NCI-H82 treated with DMSO at 0.1 percent for 48 hours (cell line): ENCODE data around the gene OPCML.

Experiments used
- DNase-seq: peaks from one replicate; lab custom pipeline; 2025; ENCODE audit not compliant: unreplicated experiment; lab: John Stamatoyannopoulos, UW

Gene OPCML

GRCh38 chr11:132716037-132716436, 816.3 kb downstream of the OPCML start:
- no peak for DNase-seq

GRCh38 chr11:132714859-132715440, 817.4 kb downstream of the OPCML start:
- DNase-seq: no peak

- DNase-seq: no peak
Observed at GRCh38 chr11:132712466-132712865, 819.8 kb downstream of the OPCML start.

- no peak for DNase-seq
Observed at GRCh38 chr11:132704781-132705375, 827.4 kb downstream of the OPCML start.

- peak; percentile 97 for DNase-seq
Observed at GRCh38 chr11:132692891-132693290, 839.4 kb downstream of the OPCML start.

- peak; percentile 39 for DNase-seq
Observed at GRCh38 chr11:132691848-132692550, 840.3 kb downstream of the OPCML start.

DNA sequence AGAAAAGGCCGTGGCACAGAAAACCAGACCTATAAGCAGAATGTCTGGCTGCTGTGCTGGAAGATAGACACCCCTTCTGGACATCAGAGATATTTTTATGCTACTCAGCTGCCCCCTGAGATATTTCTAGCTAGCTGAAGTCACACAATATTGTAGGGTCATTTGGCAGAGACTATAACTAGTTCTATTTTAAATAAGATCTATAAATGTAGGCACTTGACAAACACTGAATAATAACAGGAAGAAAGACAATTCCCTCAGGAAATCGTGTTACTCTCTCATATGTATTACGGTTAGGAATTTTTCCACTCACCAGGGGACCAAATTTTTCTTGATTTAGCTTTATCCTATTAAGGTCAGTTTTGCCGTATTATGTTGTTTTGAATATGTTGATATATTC, 845.4 kb downstream of the OPCML start:
- no peak for DNase-seq

GRCh38 chr11:132685174-132685611, 847.1 kb downstream of the OPCML start:
- DNase-seq: no peak

DNA sequence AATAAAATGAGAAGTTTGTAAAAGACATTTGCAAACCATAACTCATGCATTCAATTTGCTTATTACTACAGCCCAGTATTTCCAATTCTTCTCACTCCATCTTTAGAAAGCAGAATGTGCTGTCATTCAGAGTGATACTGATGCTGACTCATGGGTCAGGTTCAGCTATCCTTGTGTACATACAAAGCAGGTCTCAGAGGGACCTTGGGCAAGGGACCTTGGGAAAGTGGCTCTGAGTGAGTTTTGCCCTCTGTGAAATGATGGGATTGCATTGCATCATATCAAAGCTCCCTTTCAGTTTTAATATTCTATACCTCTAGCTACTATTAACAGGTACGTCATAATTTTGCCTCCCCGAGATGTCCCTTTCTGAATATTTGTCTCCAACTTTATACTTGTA, 848.7 kb downstream of the OPCML start:
- DNase-seq: no peak

GRCh38 chr11:132681971-132682370, 850.3 kb downstream of the OPCML start:
- DNase-seq: no peak

DNA sequence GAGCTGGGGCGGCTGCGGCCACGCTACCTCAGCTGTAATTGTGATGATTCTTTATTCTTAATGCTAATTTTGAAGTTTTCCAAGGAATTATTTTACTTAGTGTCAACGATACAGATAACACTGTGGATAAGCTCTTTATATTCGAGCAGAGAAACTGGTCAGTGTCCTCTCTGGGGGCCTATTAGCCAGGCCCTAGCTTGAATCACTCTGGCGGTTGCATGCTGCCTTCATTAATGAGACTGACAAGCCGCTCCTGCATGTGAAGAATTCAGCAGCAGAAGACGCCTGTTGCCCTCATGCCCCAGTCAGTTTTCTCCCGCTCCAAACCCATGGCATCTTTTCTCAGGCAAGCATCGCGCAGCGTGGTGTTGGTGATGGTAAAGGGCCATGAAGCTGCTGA, 851.7 kb downstream of the OPCML start:
- DNase-seq: no peak

DNA sequence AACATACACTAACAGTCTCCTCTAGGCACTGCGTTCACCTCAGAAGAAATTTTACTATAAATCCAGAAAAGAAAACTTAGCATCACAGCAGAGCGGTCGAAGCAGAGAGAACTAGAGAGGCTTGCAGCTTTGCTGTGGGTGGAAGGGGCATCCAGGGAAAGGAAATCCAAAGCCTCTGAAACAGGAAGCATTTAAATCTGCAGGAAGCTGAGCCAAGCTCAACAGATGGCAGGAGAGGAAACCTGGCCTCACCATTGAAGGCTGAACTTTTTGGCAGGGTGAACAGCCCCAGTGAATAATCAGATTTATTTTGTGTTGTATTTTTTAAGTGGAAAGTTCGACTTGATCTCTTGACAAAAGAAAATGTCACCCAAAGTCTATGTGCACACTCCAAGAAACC, 858.1 kb downstream of the OPCML start:
- peak; percentile 24 for DNase-seq

DNA sequence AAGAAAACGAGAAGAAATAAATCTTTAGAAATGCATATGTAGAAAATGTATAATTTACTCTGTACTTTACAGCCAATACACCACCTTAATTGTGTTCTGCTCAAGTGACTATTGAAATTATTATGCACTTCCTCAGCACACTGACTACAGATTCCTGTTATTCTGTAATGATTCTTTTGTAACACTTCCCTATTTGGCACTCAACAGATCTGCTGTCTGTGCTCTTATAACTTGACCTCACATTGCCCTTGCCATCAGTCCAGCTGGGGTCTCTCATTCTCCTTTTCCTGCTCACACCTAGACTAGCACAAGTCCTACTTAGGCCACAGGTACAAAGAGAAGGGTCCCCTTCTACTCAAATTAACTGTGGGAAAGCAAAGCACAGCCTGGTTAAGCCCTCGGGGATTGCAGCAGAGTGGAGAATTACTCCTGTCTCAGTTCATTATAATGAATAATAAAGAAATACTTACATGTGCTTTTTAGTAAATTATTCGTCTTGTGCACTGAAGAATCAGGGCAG, 860.4 kb downstream of the OPCML start:
- DNase-seq: no peak

GRCh38 chr11:132670921-132671675, 861.2 kb downstream of the OPCML start:
- no peak for DNase-seq

- no peak for DNase-seq
Observed at GRCh38 chr11:132669949-132670348, 862.4 kb downstream of the OPCML start.

DNA sequence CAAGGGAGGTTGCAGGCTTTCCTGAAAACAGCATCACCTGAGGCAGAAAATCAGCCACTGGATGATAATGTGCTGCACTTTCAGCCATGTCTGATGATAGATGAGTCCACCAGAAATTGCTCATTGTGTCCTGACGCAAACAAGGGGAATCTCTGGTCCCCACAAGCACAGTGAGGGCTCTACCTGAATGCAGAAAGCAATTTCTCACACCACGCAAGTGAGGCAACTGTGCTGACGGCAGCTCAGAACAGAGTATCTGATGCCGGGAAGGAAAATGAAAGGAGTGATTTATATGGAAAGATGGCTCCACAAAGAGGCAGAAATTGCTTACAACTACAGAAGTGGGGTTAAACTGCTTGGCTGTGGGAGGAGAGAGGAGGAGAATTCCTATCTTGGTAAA, 867.1 kb downstream of the OPCML start:
- no peak for DNase-seq

DNA sequence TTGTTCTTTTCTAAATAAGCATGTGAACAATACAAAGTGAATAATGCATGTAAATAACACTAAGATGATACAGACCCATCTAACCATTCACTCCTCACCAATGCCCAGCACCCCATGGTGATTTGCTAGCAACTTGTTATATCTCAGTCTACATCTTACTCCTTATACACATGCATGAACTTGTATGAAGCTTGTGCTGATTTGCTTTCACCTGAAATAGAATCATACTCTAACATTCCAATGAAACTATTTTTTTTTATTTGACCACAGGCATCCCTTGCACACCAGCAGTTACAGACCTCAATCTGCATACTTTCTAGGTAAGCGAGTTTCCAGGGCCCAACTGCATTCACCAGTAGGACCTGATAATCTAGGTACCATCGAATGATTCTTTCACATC, 873.6 kb downstream of the OPCML start:
- DNase-seq: no peak

DNA sequence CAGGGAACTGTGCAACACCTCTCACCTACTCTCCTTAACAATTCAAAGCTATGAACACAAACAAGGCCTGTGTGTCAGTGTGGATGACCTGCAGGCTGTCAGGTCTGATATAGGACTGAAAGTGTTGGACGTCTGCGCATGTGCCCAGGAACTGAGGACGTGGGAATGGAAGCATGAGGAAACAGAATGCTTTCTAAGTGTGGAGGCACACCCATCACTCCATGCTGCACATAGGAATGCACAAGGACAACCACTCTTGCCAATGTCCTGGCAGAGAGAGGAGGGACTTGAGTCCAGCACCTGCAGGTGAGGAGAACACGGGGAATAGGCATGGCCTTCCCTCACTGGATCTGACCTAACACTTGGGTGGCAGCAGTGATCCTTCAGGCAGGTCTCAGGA, 874.3 kb downstream of the OPCML start:
- DNase-seq: no peak

- no peak for DNase-seq
Observed at GRCh38 chr11:132655187-132655855, 877.0 kb downstream of the OPCML start.

DNA sequence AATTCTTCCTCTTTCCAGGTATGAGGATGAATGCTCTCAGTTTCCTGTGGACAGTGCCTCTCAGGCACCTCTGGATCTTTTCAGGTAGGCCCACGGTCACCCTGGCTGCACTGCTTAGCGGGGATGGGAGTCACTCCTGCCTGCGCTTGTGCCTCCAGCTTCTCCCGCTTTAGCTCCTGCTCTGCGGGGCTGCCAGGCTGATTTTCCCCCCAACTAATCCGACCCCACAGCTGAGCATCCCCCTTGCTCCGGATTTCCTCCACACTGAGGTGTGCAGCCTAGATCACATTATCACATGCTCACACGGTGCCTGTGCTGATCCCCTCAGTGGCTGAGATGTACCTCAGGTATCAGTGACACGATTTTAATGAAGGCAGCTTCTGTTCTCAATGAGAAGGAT, 879.1 kb downstream of the OPCML start:
- no peak for DNase-seq
